Spleen (tissue), 11 donors: ENCODE measurements around the gene CACNA1H. TPM values are rescaled to one million over a fixed set of nuclear protein-coding genes. Genes with fewer than 3 reads are reported as not detected.

Experiments
- DNase-seq: peaks from one replicate; pipeline ENCODE4 v3.0.0-alpha.2; 2020
- H3K27ac ChIP-seq, 8 donors: fragments of 200-600 bp; sonication (generic) in 7 of 8; 1 replicate in 4 of 8; 2 replicates in 4 of 8; pipeline versions ENCODE4 v1.5.0 to v1.8.0; 2016 to 2021; ENCODE audit warnings: inconsistent platforms in 4 of 8, mild to moderate bottlenecking in 4 of 8, moderate library complexity in 1 of 8
- H3K27me3 ChIP-seq, 7 donors: fragments of 200-600 bp; sonication (generic) in 6 of 7; replicated peaks in 1 of 7; 1 replicate in 4 of 7; 2 replicates in 3 of 7; pipeline versions ENCODE4 v1.5.0 to v1.8.0; 2016 to 2021; ENCODE audit warnings: inconsistent platforms in 3 of 7, mild to moderate bottlenecking in 1 of 7
- H3K36me3 ChIP-seq, 6 donors: fragments of 200-600 bp; sonication (generic) in 5 of 6; 1 replicate in 4 of 6; 2 replicates in 2 of 6; pipeline versions ENCODE4 v1.5.0 to v1.8.0; 2016 to 2021; ENCODE audit warnings: inconsistent platforms in 2 of 6
- H3K4me1 ChIP-seq, 6 donors: fragments of 200-600 bp; sonication (generic) in 5 of 6; 1 replicate in 3 of 6; 2 replicates in 3 of 6; pipeline versions ENCODE4 v1.5.0 to v1.8.0; 2016 to 2021; ENCODE audit warnings: inconsistent platforms in 3 of 6
- H3K4me3 ChIP-seq, 8 donors: fragments of 200-600 bp; sonication (generic) in 7 of 8; 1 replicate in 4 of 8; 2 replicates in 4 of 8; pipeline versions ENCODE4 v1.5.0 to v1.8.0; 2016 to 2021; ENCODE audit warnings: inconsistent platforms in 4 of 8, mild to moderate bottlenecking in 4 of 8, moderate library complexity in 2 of 8
- H3K9me3 ChIP-seq, 8 donors: fragments of 200-600 bp; sonication (generic) in 7 of 8; 1 replicate in 4 of 8; 2 replicates in 4 of 8; pipeline versions ENCODE4 v1.5.0 to v1.8.0; 2016 to 2021; ENCODE audit warnings: inconsistent platforms in 4 of 8
- CTCF ChIP-seq, 11 experiments: fragments of 200-600 bp in 7 of 11; fragments of 450-650 bp in 4 of 11; sonication (generic) in 4 of 11; IDR thresholded peaks in 8 of 11; conservative IDR thresholded peaks in 3 of 11; 1 replicate in 7 of 11; 2 replicates in 4 of 11; pipeline versions ENCODE4 v1.4.0 to v1.8.0; 2016 to 2021; ENCODE audit warnings: antibody characterized with exemption in 11 of 11, inconsistent platforms in 4 of 11, mild to moderate bottlenecking in 1 of 11
- POLR2A ChIP-seq, 3 donors: fragments of 450-650 bp; IDR thresholded peaks; one replicate each; pipeline ENCODE4 v1.5.1; 2017; ENCODE audit warnings: antibody characterized with exemption in 3 of 3, mild to moderate bottlenecking in 1 of 3
- POLR2AphosphoS5 ChIP-seq, 3 donors: sonication (generic); formaldehyde crosslinking; IDR thresholded peaks; one replicate each; pipeline ENCODE4 v1.5.1; 2017; ENCODE audit warnings: antibody characterized with exemption in 3 of 3
- whole genome bisulfite sequencing, 5 donors: extraction: QIAGEN DNeasy Blood & Tissue Kit in 3 of 5; methylation state at CpG; one replicate each; pipeline versions ENCODE4 v1.1.5 to v1.1.7; 2013 to 2018; 5-methylcytosine and 5-hydroxymethylcytosine counted together
- intact Hi-C: fragments of 100-400 bp; cut with DNase I; formaldehyde crosslinking; loops from one replicate; pipeline ENCODE4 v1.15.0; 2023; ENCODE audit warnings: low total_unique reads
- polyA plus RNA-seq, 3 donors: library from polyadenylated mRNA; stranded (reverse); fragments of 200-250 nt; gene quantifications; one replicate each; pipeline ENCODE4 v1.2.1, GENCODE V29; 2013
- total RNA-seq, 7 donors: library from RNA; depleted of rRNA in 3 of 7; stranded (reverse); fragments of >200 nt in 3 of 7; fragmentation: NEBNext Ultra II Directional in 4 of 7; extraction: Animal tissue kit (Norgen Biotek cat#: 25700) in 4 of 7; gene quantifications; one replicate each; pipeline versions ENCODE4 v1.1.0 to v1.2.1, GENCODE V29; 2016 to 2021
- donor health status: healthy with polysubstance abuse.
- donor health status: DM: no; HTN: no; CAD: no; lungs with moderate emphysema.
- donor health status: DM: no; HTN: no; CAD: no.
- donor health status: Bipolar disorder and iron deficiency.
- donor health status: healthy.
- donor health status: DM: no; HTN: no; CAD: no.
- donor health status: DM: yes; HTN: yes; CAD: no.

Gene CACNA1H
- total and polyA plus RNA-seq, 10 donors, result 0.33 to 2.1 (median 0.70) TPM

GRCh38 chr16:1153480-1154160 is 714 bp downstream of the CACNA1H start:
- peak overlapping the region in 2 of 8 donors; percentile 19 to 70 for H3K4me3 ChIP-seq
- no peak for TF ChIP-seq CTCF (IDR thresholded peaks at IDR 0.05 in 8 of 11, conservative IDR thresholded peaks at IDR 0.05 in 3 of 11)
- TF ChIP-seq POLR2A (IDR thresholded peaks at IDR 0.05), result no peak
- no peak for TF ChIP-seq POLR2AphosphoS5 (IDR thresholded peaks at IDR 0.05)
- intact Hi-C loops, result no loop called here
- peaks cover 10 to 92% (median 65%) of the 10 kb centered on the region in 7 donors for H3K27me3 ChIP-seq
- H3K27ac ChIP-seq, result no peak overlapping the region
- 2 to 3% (median 2%) methylated on average over 61 to 90 of the region's 94 CpGs; no CpG with 5 or more reads in 1 of the 5 donors for WGBS, 5 donors
- no peaks in the 10 kb centered on the region for H3K36me3 ChIP-seq
- peaks cover 0 to 1% (median 0%) of the 10 kb centered on the region in 8 donors for H3K9me3 ChIP-seq
- DNase-seq, result no peak
- peaks cover 0 to 29% (median 23%) of the 10 kb centered on the region in 6 donors for H3K4me1 ChIP-seq

- Histone ChIP-seq H3K36me3 (no peaks in the 10 kb centered on the region), H3K9me3 (no peaks in the 10 kb centered on the region), H3K4me1 (peaks cover 0 to 35% (median 23%) of the 10 kb centered on the region in 6 donors), H3K27ac (no peak overlapping the region), H3K4me3 (peak overlapping the region in 1 of 8 donors; percentile 70), H3K27me3 (peaks cover 10 to 92% (median 72%) of the 10 kb centered on the region in 7 donors)
- no peak for TF ChIP-seq CTCF (IDR thresholded peaks at IDR 0.05 in 8 of 11, conservative IDR thresholded peaks at IDR 0.05 in 3 of 11)
- no peak for TF ChIP-seq POLR2A (IDR thresholded peaks at IDR 0.05)
- TF ChIP-seq POLR2AphosphoS5 (IDR thresholded peaks at IDR 0.05), result no peak
- no peak for DNase-seq
- 25 to 29% (median 28%) methylated on average over 16 to 31 of the region's 31 CpGs for WGBS, 5 donors
- intact Hi-C loops, result no loop called here
Observed at GRCh38 chr16:1154291-1154886, 1.5 kb downstream of the CACNA1H start.

GRCh38 chr16:1154887-1155331 is 2.0 kb downstream of the CACNA1H start:
- Histone ChIP-seq H3K27ac (no peak overlapping the region), H3K4me3 (no peak overlapping the region), H3K9me3 (no peaks in the 10 kb centered on the region), H3K36me3 (no peaks in the 10 kb centered on the region), H3K27me3 (peaks cover 10 to 96% (median 75%) of the 10 kb centered on the region in 7 donors), H3K4me1 (peaks cover 0 to 40% (median 25%) of the 10 kb centered on the region in 6 donors)
- no peak for TF ChIP-seq CTCF (IDR thresholded peaks at IDR 0.05 in 8 of 11, conservative IDR thresholded peaks at IDR 0.05 in 3 of 11)
- no peak for TF ChIP-seq POLR2A (IDR thresholded peaks at IDR 0.05)
- TF ChIP-seq POLR2AphosphoS5 (IDR thresholded peaks at IDR 0.05), result no peak
- intact Hi-C loops, result no loop called here
- WGBS, 5 donors, result 81 to 83% (median 82%) methylated on average over 21 to 23 of the region's 23 CpGs
- DNase-seq, result no peak
